ENCODE results near the gene FAM83D.

FAM83D gene

DNA sequence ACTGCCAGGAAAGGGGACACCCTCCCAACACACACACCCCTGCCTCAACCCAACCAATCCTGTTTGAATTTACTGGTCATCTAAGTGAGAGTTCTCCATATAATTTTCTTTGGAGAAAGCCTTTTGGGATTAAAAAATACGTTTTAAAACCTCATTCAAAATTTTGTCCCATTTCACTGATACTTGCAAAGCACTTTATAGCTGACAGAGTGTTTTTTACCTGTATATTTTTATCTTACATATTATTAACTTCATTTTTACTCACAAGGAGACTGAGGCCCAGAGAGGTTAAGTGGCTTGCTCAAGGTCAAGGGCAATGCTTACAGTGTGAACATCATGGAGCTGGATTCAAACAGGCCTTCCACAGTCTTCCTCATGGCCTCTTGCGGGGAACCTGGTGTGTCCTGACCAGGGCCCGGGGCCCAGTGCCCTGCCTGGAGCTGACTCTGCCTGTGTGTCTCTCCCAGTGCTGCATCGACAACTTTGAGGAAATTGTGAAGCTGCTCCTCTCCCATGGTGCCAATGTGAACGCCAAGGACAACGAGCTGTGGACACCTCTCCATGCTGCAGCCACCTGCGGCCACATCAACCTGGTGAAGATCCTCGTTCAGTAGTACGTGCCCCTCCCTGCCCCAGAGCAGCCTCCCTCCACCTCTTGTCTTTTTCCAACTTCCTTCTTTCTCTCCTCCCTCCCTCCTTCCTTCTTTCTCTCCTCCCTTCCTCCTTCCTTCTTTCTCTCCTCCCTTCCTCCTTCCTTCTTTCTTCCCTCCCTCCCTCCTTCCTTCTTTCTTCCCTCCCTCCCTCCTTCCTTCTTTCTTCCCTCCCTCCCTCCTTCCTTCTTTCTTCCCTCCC, 30.9 kb upstream of the FAM83D start:
- DNase-seq: no peak

DNA sequence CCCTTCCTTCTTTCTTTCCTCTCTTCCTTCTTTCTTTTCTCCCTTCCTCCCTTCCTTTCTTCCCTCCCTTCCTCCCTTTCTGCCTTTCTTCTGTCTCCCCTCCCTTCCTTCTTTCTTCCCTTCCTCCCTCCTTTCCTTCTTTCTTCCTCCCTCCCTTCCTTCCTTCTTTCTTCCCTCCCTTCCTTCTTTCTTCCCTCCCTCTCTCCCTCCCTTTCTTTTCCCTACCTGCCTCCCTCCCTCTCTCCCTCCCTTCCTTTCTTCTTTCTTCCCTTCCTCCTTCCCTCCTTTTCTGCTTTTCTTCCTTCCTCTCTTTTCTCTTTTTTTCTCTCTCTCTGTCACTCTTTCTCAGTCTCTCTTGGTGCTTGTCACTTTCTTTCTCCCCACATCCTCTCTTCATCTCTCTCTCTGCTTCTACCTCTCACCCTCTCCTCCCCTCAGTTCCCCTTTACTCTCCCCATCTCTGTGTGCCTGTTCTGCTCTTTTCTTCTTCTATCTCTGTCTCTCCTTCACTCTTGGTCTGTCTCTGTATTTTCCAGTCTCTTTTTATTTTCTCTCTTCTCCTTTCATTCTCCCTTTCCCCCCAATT, 30.1 kb upstream of the FAM83D start:
- DNase-seq: no peak

DNA sequence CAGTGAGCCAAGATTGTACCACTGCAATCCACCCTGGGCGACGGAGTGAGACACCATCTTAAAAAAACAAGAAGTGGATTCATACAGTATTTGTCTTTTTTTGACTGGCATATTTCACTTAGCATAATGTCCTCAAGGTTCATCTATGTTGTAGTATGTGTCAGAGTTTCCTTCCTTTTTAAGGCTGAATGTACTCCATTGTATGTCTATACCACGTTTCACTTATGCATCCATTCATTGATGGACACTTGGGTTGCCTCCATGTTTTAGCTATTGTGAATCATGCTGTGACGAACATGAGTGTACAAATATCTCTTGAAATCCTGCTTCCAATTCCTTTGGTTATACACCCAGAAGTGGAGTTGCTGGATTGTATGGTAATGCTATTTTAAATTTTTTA, 28.9 kb upstream of the FAM83D start:
- no peak for DNase-seq

DNA sequence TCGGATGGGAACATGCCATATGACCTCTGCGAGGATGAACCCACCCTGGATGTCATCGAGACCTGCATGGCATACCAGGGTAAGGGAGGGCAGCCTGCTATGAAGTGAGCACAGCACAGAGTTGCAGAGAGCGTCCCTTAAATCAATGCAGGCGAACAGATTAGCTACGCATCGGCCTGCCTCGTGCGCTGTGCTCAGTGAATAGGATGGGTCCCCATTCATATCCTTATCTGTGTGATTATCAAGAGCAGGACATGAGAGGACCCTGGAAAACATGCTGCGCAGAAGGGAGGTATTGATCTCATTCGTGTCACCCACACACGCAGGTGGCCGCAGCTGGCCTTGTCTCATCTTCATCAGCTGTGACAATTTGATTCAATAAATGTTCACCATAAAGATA, 25.6 kb upstream of the FAM83D start:
- DNase-seq: no peak

DNA sequence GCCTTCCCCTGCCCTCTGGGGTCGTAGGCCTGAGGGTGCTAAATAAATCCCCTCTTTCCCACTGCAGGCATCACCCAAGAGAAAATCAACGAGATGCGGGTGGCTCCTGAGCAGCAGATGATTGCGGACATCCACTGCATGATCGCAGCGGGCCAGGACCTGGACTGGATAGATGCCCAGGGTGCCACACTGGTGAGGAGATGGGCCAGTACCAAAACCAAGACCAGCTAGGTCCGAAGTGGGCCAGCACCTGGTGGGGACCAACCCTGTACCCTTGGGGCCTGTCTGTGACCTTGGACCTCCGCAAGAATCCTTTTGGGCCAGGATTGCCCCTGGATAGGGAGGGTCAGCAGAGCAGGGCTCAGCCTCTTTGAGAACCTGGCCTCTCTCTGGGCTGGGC, 23.6 kb upstream of the FAM83D start:
- DNase-seq: no peak

DNA sequence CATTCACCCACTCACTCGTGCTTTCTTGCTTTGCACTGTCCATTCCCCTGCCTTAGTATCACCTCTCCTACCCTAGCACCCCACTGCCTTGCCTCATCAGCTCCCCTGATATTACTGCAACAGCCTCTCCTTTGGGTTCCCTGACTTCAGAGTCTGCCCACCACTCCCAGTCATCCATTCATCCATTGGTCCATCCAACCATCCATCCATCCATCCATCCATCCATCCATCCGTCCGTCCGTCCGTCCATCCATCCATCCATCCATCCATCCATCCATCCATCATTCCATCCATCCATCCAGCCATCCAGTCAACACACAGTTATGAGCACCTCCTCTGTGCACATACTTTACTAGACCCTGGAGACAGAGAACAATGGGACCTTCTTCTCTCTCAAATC, 22.9 kb upstream of the FAM83D start:
- no peak for DNase-seq

DNA sequence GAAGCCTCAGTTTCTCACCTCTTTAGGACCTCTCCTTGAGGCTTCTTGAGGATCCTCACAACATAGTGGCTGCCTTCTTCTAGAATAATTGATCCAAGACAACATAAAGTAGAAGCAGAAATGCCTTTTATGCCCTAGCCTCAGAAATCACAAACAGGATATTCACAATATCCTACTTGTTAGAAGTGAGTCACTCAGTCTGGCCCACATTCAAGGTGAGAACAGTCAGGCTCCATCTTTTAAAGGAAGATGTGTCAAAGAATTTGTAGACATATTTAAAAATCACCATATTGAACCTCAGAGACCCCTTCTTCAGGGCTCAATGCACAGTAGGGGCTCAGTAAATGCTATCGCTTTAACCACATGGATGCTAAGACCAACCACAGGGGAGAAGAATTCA, 20.8 kb upstream of the FAM83D start:
- no peak for DNase-seq

DNA sequence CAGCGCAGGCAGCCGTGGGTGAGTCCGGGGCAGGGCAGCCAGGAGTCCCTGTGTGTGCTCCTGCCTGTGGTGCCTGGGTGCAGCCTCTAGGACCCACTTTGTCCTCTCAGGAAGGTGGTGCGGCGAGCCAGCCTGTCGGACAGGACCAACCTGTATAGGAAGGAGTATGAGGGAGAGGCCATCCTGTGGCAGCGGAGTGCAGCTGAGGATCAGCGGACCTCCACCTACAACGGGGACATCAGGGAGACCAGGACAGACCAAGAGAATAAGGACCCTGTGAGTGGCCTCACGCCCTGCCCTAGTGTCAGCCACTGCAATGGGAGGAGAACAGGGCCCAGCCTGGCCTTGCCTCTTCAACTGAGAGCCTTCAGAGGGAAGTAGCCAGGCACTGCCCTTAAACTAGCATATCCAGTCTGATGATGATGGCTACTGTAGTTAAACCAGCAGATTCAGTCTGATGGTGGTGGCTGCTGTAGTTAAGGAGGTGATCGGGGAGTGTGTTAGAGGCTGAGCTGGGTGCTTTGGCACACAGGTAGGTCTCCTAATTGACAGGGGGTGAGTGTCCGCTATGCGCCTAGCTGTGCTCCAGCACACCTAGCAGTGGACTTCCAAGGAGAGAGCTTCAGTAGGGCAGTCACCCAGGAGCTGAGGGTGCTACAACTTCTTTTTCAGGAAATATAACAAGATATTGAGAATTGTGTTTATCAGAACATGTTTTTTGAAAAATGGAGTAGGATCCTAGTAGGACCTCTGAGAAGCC, 18.1 kb upstream of the FAM83D start:
- no peak for DNase-seq

DNA sequence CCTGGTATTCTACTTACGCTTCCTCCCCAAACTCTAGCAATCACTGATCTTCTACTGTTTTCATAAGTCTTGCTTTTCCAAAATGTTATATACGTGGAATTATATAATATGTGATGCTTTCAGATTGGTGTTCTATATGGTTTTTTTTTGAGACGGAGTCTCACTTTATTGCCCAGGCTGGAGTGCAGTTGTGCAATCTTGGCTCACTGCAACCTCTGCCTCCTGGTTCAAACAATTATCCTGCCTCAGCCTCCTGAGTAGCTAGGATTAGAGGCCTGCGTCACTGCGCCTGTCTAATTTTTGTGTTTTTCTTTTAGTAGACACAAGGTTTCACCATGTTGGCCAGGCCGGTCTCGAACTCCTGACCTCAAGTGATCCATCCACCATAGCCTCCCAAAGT, 10.9 kb upstream of the FAM83D start:
- DNase-seq: no peak

GRCh38 chr20:38917657-38918056, 8.6 kb upstream of the FAM83D start:
- no peak for DNase-seq

- no peak for DNase-seq
Measured at GRCh38 chr20:38918172-38918571, 8.0 kb upstream of the FAM83D start.

DNA sequence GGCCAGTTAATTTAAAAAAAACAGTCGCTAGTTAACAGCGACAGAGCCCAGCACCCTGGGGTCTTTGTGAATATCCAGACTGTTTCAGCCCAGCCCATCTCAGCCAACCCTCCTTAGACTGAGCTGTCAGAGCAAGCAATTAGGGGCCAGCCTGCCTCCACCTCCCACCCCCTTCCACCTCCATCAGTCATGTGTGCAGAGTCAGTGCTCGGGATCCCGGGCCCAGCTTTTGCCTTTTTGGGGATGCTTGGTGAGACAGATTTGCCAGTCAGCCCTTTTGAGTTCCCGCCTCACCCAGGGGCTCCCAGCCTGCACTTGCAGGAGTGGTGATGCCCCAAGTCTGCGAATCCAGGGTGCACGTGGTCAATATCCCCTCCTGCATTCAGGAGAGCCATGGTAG, 6.5 kb upstream of the FAM83D start:
- DNase-seq: no peak

GRCh38 chr20:38920411-38920810, 5.8 kb upstream of the FAM83D start:
- no peak for DNase-seq

DNA sequence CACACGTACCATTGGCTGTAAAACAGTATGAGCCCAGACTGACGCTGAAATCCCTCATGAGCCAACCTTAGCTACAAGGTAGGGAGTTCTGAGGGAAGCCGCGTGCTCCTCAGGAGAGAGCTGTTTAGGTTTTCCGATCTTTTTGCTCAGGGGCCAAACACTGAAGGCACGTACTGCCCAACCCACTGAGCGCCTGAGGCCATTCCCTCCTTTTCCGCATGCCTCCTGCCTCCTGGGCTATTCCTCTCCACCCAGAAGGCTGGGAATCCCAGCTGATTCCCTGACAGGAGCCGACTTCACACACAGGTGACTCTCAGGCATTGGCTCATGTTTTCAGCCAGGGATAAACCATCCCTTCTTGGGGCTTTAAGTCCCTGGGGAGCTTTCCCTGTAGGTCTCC, 5.4 kb upstream of the FAM83D start:
- no peak for DNase-seq

DNA sequence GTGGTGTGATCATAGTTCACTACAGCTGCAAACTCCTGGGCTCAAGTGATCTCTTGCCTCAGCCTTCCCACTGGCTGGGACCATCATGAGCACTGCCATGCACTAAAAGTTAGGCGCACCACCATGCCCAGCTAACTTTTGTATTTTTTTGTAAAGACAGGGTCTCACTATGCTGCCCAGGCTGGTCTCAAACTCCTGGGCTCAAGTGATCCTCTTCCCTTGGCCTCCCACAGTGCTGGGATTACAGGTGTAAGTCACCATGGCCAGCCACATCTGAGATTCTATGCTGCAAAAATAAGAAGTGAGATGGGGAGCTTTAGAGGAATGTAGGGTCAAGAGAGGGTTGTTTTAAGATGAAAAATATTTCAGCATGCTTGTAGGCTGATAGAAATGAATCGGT, 1.5 kb upstream of the FAM83D start:
- no peak for DNase-seq

GRCh38 chr20:38926934-38927616, 858 bp downstream of the FAM83D start:
- DNase-seq: no peak

DNA sequence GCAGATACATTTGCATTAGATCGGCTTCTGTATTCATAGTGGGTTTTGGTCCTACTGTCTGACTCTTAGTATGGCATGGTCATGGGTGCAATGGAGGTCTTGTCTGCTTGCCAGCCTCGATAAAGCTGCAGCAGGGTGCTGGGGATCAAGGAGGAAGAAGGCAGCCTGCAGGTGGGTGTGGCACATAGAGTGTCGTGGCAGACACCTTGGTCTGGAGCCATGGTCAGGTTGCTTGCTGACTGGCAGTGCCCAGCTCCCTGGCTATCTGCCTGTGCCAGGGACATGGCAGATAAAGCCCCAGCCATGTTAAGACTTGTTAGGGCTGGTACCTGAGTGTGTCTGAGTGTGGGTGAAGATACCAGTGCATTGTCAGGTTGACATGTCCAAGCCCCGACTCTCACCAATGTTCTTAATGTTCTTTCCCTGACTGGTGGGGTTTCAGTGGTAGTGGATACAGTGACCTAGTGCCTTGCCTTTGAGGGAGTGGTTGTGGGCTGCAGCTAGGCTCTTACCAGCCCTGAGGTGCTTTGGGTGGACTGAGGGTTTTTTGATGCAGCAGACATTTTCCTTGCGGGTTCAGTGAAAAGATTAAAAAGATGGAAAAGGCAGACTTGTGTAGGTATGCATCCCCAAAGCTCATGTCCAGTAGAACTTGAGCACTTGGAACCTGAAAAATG, 1.8 kb downstream of the FAM83D start:
- DNase-seq: no peak

GRCh38 chr20:38930242-38930569, 4.0 kb downstream of the FAM83D start:
- DNase-seq: no peak

- no peak for DNase-seq
Measured at GRCh38 chr20:38931984-38932383, 5.8 kb downstream of the FAM83D start.

- DNase-seq: no peak
Measured at GRCh38 chr20:38932457-38933120, 6.4 kb downstream of the FAM83D start.

- DNase-seq: no peak
Measured at GRCh38 chr20:38934530-38934929, 8.3 kb downstream of the FAM83D start.

- DNase-seq: no peak
Measured at GRCh38 chr20:38935285-38935684, 9.1 kb downstream of the FAM83D start.
